HepG2 (cell line): ENCODE results near the gene ZFAND3. TPM values are rescaled to one million over a fixed set of nuclear protein-coding genes. Genes with fewer than 3 reads are reported as not detected.

Source experiments
- ATAC-seq: fragments of 200-7000 bp; cut with Tn5 transposase; 3 replicates; pipeline ENCODE4 v1.9.1; 2020; ENCODE audit warnings: mild to moderate bottlenecking, moderate library complexity
- BruUV-seq: library from RNA; stranded (reverse); fragments of 400-500 nt; replicated peaks from 2 replicates; lab custom pipeline; 2021; lab: Mats Ljungman, UMichigan
- CTCF ChIA-PET: fragments of 300-600 bp; formaldehyde crosslinking; extraction: SDS; loops from one replicate; lab custom pipeline; 2021; ENCODE audit warnings: low total read pairs, inconsistent platforms, low intra/inter-chr PET ratio; lab: Yijun Ruan, JAX
- POLR2A ChIA-PET: fragments of 350-600 bp; sonication (Branson Sonifier 250); formaldehyde crosslinking; loops from one replicate; lab custom pipeline; 2020; ENCODE audit warnings: antibody characterized with exemption, inconsistent platforms; lab: Yijun Ruan, JAX
- DNase-seq: peaks from one replicate; pipeline ENCODE4 v3.0.0-alpha.2; 2015; ENCODE audit warnings: low spot score
- FAIRE-seq: peaks from 3 replicates; lab custom pipeline; 2011; peaks lifted over from hg19 to GRCh38; lab: Jason Lieb, UNC
- H2AFZ ChIP-seq: one replicate; pipeline ENCODE4 v1.6.1; 2011; ENCODE audit warnings: low read length, inconsistent platforms
- H3K27ac ChIP-seq: fragments of 300-600 bp; 3 replicates; pipeline ENCODE4 v1.8.0; 2011; ENCODE audit warnings: mixed run types, mild to moderate bottlenecking, mixed read lengths, low read length, inconsistent platforms; ENCODE audit not compliant: insufficient read depth; ENCODE audit errors: extremely low read length
- H3K27me3 ChIP-seq, 2 experiments: fragments of 200-600 bp in 1 of 2; 2 replicates in 1 of 2; 3 replicates in 1 of 2; pipeline versions ENCODE4 v1.6.0 to v1.8.0; 2011; ENCODE audit warnings: low read length in 2 of 2, mild to moderate bottlenecking in 2 of 2, moderate library complexity in 2 of 2, inconsistent platforms in 1 of 2; ENCODE audit not compliant: insufficient read depth in 2 of 2, control insufficient read depth in 1 of 2
- H3K36me3 ChIP-seq, 2 experiments: fragments of 200-600 bp in 1 of 2; replicated peaks in 1 of 2; 2 replicates in 1 of 2; 3 replicates in 1 of 2; pipeline versions ENCODE4 v1.5.1 to v1.8.0; 2011; ENCODE audit warnings: low read length in 2 of 2, inconsistent platforms in 1 of 2; ENCODE audit not compliant: insufficient read depth in 2 of 2, control insufficient read depth in 1 of 2
- H3K4me1 ChIP-seq: 2 replicates; pipeline ENCODE4 v1.5.1; 2012; ENCODE audit warnings: low read length, inconsistent platforms; ENCODE audit not compliant: insufficient read depth
- H3K4me2 ChIP-seq: 2 replicates; pipeline ENCODE4 v1.6.0; 2011; ENCODE audit warnings: low read depth, low read length, inconsistent platforms
- H3K4me3 ChIP-seq, 3 experiments: fragments of 200-600 bp in 1 of 3; sonication (generic), shearing (Covaris generic) in 1 of 3; replicated peaks in 1 of 3; 2 replicates each; pipeline ENCODE4 v1.5.1; 2011 to 2016; ENCODE audit warnings: low read length in 3 of 3, inconsistent platforms in 2 of 3, low read depth in 2 of 3, mild to moderate bottlenecking in 2 of 3, control low read depth in 1 of 3, mixed read lengths in 1 of 3; ENCODE audit not compliant: insufficient read depth in 1 of 3
- H3K79me2 ChIP-seq: one replicate; pipeline ENCODE4 v1.6.1; 2011; ENCODE audit warnings: low read length, inconsistent platforms; ENCODE audit not compliant: insufficient read depth
- H3K9ac ChIP-seq: 2 replicates; pipeline ENCODE4 v1.6.0; 2011; ENCODE audit warnings: mild to moderate bottlenecking, low read depth, low read length, inconsistent platforms; ENCODE audit not compliant: insufficient read depth
- H3K9me3 ChIP-seq: 2 replicates; pipeline ENCODE4 v1.5.1; 2012; ENCODE audit warnings: mild to moderate bottlenecking, low read length
- H4K20me1 ChIP-seq: 2 replicates; pipeline ENCODE4 v1.6.0; 2011; ENCODE audit warnings: inconsistent platforms, mild to moderate bottlenecking, low read length, moderate library complexity; ENCODE audit not compliant: insufficient read depth
- ASH2L ChIP-seq: fragments of 300-600, 200-600 bp; sonication (generic); IDR thresholded peaks from 2 replicates; pipeline ENCODE4 v1.7.0; 2017; ENCODE audit warnings: low read depth, mild to moderate bottlenecking, moderate library complexity, mixed read lengths, low read length; ENCODE audit not compliant: insufficient read length
- FOXP1 ChIP-seq, 2 experiments: fragments of 450-650 bp in 1 of 2; IDR thresholded peaks; 2 replicates each; pipeline ENCODE4 v1.6.1; 2017 to 2018; ENCODE audit warnings: antibody characterized with exemption in 1 of 2
- GATA4 ChIP-seq: sonication (generic); IDR thresholded peaks from 2 replicates; pipeline ENCODE4 v1.6.1; 2016; ENCODE audit warnings: antibody characterized with exemption, low read depth, borderline replicate concordance
- HNF4A ChIP-seq: sonication (generic); formaldehyde crosslinking; IDR thresholded peaks from 2 replicates; pipeline ENCODE4 v1.4.0; 2020; ENCODE audit warnings: missing genetic modification reagents
- KDM4B ChIP-seq: sonication (generic); formaldehyde crosslinking; IDR thresholded peaks from 2 replicates; pipeline ENCODE4 v1.4.0; 2020; ENCODE audit warnings: missing genetic modification reagents
- NR2F2 ChIP-seq: IDR thresholded peaks from 2 replicates; pipeline ENCODE4 v1.6.1; 2012; ENCODE audit warnings: low read depth, inconsistent platforms, borderline replicate concordance
- PHF21A ChIP-seq: sonication (generic); formaldehyde crosslinking; IDR thresholded peaks from 2 replicates; pipeline ENCODE4 v1.5.0; 2020; ENCODE audit warnings: mild to moderate bottlenecking, missing genetic modification reagents
- SOX13 ChIP-seq, 3 experiments: fragments of 450-650 bp in 1 of 3; sonication (generic) in 1 of 3; formaldehyde crosslinking in 1 of 3; IDR thresholded peaks in 2 of 3; conservative IDR thresholded peaks in 1 of 3; 2 replicates each; pipeline versions ENCODE4 v1.5.0 to v1.6.1; 2016 to 2020; ENCODE audit warnings: antibody characterized with exemption in 1 of 3, mild to moderate bottlenecking in 1 of 3, missing compliant biosample characterization in 1 of 3, missing genetic modification reagents in 1 of 3, moderate library complexity in 1 of 3
- SRY ChIP-seq: sonication (generic); formaldehyde crosslinking; IDR thresholded peaks from 2 replicates; pipeline ENCODE4 v1.8.0; 2022; ENCODE audit warnings: mild to moderate bottlenecking, missing genetic modification reagents
- ZBTB7A ChIP-seq: sonication (generic); formaldehyde crosslinking; IDR thresholded peaks from 2 replicates; pipeline ENCODE4 v1.8.0; 2022; ENCODE audit warnings: mild to moderate bottlenecking, missing genetic modification reagents
- ZFP36 ChIP-seq: fragments of 150-350 bp; IDR thresholded peaks from 2 replicates; pipeline ENCODE4 v1.6.1; 2018; ENCODE audit warnings: borderline replicate concordance, low read length, low read depth; ENCODE audit not compliant: partially characterized antibody
- ZFP36L1 ChIP-seq: sonication (generic); formaldehyde crosslinking; IDR thresholded peaks from 2 replicates; pipeline ENCODE4 v1.8.0; 2022; ENCODE audit warnings: mild to moderate bottlenecking, missing genetic modification reagents, moderate library complexity
- ZMAT3 ChIP-seq: sonication (generic); formaldehyde crosslinking; conservative IDR thresholded peaks from 2 replicates; pipeline ENCODE4 v1.7.0; 2021; ENCODE audit warnings: missing genetic modification reagents
- ZNF510 ChIP-seq: sonication (generic); formaldehyde crosslinking; IDR thresholded peaks from 2 replicates; pipeline ENCODE4 v1.4.0; 2020; ENCODE audit warnings: low read depth, mild to moderate bottlenecking, missing genetic modification reagents
- ZNF629 ChIP-seq: sonication (generic); formaldehyde crosslinking; conservative IDR thresholded peaks from 2 replicates; pipeline ENCODE4 v1.5.0; 2020; ENCODE audit warnings: missing genetic modification reagents
- ZSCAN21 ChIP-seq: sonication (generic); formaldehyde crosslinking; IDR thresholded peaks from 2 replicates; pipeline ENCODE4 v1.8.0; 2022; ENCODE audit warnings: mild to moderate bottlenecking, missing genetic modification reagents, moderate library complexity, borderline replicate concordance
- WGBS: methylation state at CpG from one replicate; pipeline ENCODE4 v1.1.6; 2017; ENCODE audit warnings: low lambda C conversion rate; 5-methylcytosine and 5-hydroxymethylcytosine counted together
- in situ Hi-C: cut with HindIII; loops from 2 replicates; pipeline ENCODE4 v1.10.0; 2017; ENCODE audit warnings: low pct_unique_long_range_greater_than_20kb; ENCODE audit not compliant: extremely low pct_ligation_motif_present
- intact Hi-C: fragments of 100-400 bp; cut with micrococcal nuclease; formaldehyde crosslinking; loops from one replicate; pipeline ENCODE4 v1.10.0; 2022; ENCODE audit not compliant: unreplicated experiment
- polyA plus RNA-seq, 8 experiments: library from polyadenylated mRNA; depleted of rRNA in 3 of 8; stranded (reverse) in 7 of 8; unstranded in 1 of 8; fragments of >200 nt; fragmentation: Illumina TruSeq in 4 of 8; extraction: Trizol in 4 of 8; gene quantifications; 2 replicates each; pipeline versions ENCODE4 v1.2.1 to v1.2.3, GENCODE V29; 2011 to 2016; ENCODE audit warnings: low read depth in 4 of 8, missing spikeins in 1 of 8, mixed read lengths in 1 of 8; ENCODE audit not compliant: insufficient read depth in 1 of 8
- total RNA-seq, 5 experiments: library from RNA; depleted of rRNA; stranded (reverse); fragments of >200 nt; fragmentation: Illumina TruSeq; extraction: Trizol; gene quantifications; 2 replicates each; pipeline ENCODE4 v1.2.3, GENCODE V29; 2016; ENCODE audit warnings: low read depth in 1 of 5
- TF ChIP-seq, protein P1 (sequence below): IDR thresholded peaks from 2 replicates; pipeline ENCODE4 v1.6.1; 2016; ENCODE audit warnings: low read depth
- TF ChIP-seq, protein P2 (sequence below), 2 experiments: sonication (generic) in 1 of 2; formaldehyde crosslinking in 1 of 2; IDR thresholded peaks; 2 replicates each; pipeline versions ENCODE4 v1.4.0 to v1.6.1; 2018 to 2020; ENCODE audit warnings: missing genetic modification reagents in 2 of 2, borderline replicate concordance in 1 of 2, low read depth in 1 of 2, mild to moderate bottlenecking in 1 of 2, missing biosample characterization in 1 of 2

Gene ZFAND3
- total and polyA plus RNA-seq, 2 of the 13 experiments (the other 11 are each of a cell fraction or from before 2014, with no cell fraction given) = 16.4 to 17.1 TPM

DNA sequence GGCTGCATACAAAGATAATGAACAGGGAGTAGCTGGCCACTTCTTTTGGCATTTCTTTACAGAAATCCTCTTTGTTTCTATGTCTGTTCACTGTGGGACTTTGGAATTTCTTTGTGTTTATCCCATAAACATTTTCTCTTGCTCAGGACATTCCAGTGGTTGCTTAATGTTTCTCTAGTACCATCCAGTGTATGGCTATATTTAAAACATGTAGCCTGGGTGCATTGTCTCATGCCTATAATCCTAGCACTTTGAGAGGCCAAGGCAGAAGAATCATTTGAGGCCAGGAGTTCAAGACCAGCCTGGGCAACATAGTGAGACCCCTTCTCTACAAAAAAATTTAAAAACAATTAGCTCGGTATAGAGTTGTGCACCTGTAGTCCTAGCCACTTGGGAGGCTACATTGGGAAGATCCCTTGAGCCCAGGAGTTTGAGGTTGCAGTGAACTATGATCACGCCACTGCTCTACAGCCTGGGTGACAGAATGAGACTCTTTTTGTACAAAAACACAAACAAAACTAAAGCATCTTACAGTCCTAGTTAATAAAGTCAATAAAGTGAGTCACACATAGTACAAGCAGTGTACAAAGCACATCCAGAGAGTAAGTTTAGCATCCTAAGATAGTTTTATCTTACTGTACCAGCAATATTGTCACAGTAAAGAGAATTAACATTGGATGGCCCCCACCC, 63.3 kb downstream of the ZFAND3 start:
- Histone ChIP-seq H3K79me2 (peaks cover 58% of the 10 kb centered on the region), H3K27ac (peak overlapping the region; percentile 46), H3K36me3 (no peaks in the 10 kb centered on the region), H2AFZ (no peak overlapping the region), H4K20me1 (peaks cover 31% of the 10 kb centered on the region; the same call in 1 of the 2 replicates), H3K9ac (0 out of 2 replicates have a peak overlapping the region, but pooled peaks have one; percentile 13), H3K4me1 (peaks cover 56% of the 10 kb centered on the region), H3K4me2 (peak overlapping the region; percentile 47; the same call in 1 of the 2 replicates), H3K27me3 (no peaks in the 10 kb centered on the region), H3K4me3 (no peak overlapping the region), H3K9me3 (no peaks in the 10 kb centered on the region)
- in situ Hi-C loops = no loop called here
- intact Hi-C loops = no loop called here
- ChIA-PET POLR2A (interaction anchor here (2.9 kb wide), 1 partner anchor 64 kb away, joined by 11 read pairs; the partner anchor contains the start of gene ZFAND3), CTCF (no interaction called here)
- FAIRE-seq (no peak), ATAC-seq (peak; percentile 89), DNase-seq (peak; percentile 84)
- 50% methylated on average over 2 of the region's 2 CpGs for WGBS
- BruUV-seq = no TSS peak
- TF ChIP-seq ZMAT3 (CRISPR knock-in tag) (0 out of 2 replicates have a peak, but pooled peaks have one; percentile 40), ZSCAN21 (CRISPR knock-in tag) (no peak), FOXP1 (IDR thresholded peaks at IDR 0.05) (peak; percentile 91), FOXP1 (CRISPR knock-in tag; IDR thresholded peaks at IDR 0.05) (peak; percentile 86), ZBTB7A (CRISPR knock-in tag) (no peak), ZNF510 (no peak), HNF4A (CRISPR knock-in tag) (0 out of 2 replicates have a peak, but pooled peaks have one; percentile 6), PHF21A (CRISPR knock-in tag) (no peak), ZNF629 (no peak; the same call in 1 of the 2 replicates), SRY (CRISPR knock-in tag) (no peak), ZFP36 (no peak), ZFP36L1 (CRISPR knock-in tag) (no peak), NR2F2 (no peak), SOX13 (IDR thresholded peaks at IDR 0.05) (no peak), SOX13 (CRISPR knock-in tag; conservative IDR thresholded peaks at IDR 0.05 in 1 of 2, IDR thresholded peaks at IDR 0.05 in 1 of 2) (peak in 1 of 2 experiments; percentile 76; a peak in 2 of 4 replicates), GATA4 (peak; percentile 17; the same call in 1 of the 2 replicates), ASH2L (peak; percentile 34), KDM4B (no peak)
- TF ChIP-seq, protein P1, sequence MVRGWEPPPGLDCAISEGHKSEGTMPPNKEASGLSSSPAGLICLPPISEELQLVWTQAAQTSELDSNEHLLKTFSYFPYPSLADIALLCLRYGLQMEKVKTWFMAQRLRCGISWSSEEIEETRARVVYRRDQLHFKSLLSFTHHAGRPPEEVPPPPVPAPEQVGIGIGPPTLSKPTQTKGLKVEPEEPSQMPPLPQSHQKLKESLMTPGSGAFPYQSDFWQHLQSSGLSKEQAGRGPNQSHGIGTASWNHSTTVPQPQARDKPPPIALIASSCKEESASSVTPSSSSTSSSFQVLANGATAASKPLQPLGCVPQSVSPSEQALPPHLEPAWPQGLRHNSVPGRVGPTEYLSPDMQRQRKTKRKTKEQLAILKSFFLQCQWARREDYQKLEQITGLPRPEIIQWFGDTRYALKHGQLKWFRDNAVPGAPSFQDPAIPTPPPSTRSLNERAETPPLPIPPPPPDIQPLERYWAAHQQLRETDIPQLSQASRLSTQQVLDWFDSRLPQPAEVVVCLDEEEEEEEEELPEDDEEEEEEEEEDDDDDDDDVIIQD (CRISPR knock-in tag) = peak; percentile 66; the same call in 1 of the 2 replicates
- TF ChIP-seq, protein P2, sequence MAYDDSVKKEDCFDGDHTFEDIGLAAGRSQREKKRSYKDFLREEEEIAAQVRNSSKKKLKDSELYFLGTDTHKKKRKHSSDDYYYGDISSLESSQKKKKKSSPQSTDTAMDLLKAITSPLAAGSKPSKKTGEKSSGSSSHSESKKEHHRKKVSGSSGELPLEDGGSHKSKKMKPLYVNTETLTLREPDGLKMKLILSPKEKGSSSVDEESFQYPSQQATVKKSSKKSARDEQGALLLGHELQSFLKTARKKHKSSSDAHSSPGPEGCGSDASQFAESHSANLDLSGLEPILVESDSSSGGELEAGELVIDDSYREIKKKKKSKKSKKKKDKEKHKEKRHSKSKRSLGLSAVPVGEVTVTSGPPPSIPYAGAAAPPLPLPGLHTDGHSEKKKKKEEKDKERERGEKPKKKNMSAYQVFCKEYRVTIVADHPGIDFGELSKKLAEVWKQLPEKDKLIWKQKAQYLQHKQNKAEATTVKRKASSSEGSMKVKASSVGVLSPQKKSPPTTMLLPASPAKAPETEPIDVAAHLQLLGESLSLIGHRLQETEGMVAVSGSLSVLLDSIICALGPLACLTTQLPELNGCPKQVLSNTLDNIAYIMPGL (CRISPR knock-in tag; IDR thresholded peaks at IDR 0.05; ENCODE audit: borderline replicate concordance in 1 of 2, low read depth in 1 of 2) = no peak
